ENCODE measurements around the gene RASD2.

GRCh38 chr22:35559354-35560005 is 18.8 kb downstream of the RASD2 start:
- TF ChIP-seq POLR2AphosphoS5 (IDR thresholded peaks at IDR 0.05; ENCODE audit: low read depth) (no peak), EZH2 (IDR thresholded peaks at IDR 0.05; ENCODE audit: low read depth, unreplicated experiment) (no peak), REST (IDR thresholded peaks at IDR 0.05; ENCODE audit: unreplicated experiment) (no peak), EZH2phosphoT487 (IDR thresholded peaks at IDR 0.05; ENCODE audit: unreplicated experiment) (no peak), NANOG (IDR thresholded peaks at IDR 0.05; ENCODE audit: borderline replicate concordance) (no peak)
- TF ChIP-seq, protein P1, sequence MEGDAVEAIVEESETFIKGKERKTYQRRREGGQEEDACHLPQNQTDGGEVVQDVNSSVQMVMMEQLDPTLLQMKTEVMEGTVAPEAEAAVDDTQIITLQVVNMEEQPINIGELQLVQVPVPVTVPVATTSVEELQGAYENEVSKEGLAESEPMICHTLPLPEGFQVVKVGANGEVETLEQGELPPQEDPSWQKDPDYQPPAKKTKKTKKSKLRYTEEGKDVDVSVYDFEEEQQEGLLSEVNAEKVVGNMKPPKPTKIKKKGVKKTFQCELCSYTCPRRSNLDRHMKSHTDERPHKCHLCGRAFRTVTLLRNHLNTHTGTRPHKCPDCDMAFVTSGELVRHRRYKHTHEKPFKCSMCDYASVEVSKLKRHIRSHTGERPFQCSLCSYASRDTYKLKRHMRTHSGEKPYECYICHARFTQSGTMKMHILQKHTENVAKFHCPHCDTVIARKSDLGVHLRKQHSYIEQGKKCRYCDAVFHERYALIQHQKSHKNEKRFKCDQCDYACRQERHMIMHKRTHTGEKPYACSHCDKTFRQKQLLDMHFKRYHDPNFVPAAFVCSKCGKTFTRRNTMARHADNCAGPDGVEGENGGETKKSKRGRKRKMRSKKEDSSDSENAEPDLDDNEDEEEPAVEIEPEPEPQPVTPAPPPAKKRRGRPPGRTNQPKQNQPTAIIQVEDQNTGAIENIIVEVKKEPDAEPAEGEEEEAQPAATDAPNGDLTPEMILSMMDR (conservative IDR thresholded peaks at IDR 0.05; ENCODE audit: low read depth in 2 of 2) = no peak

All from GM23338 (cell line).